ENCODE measurements around the gene ILRUN.
"Not testable (repeated sequence)": the region's sequence is repeated elsewhere in the genome, so short reads cannot be mapped to it uniquely, and the experiment has no call there.

The ILRUN gene

GRCh38 chr6:34665019-34665418, 31.5 kb downstream of the ILRUN start:
- no peak for DNase-seq (ENCODE audit: low spot score)

GRCh38 chr6:34664256-34664971, 32.2 kb downstream of the ILRUN start:
- no peak for DNase-seq (ENCODE audit: low spot score)

DNA sequence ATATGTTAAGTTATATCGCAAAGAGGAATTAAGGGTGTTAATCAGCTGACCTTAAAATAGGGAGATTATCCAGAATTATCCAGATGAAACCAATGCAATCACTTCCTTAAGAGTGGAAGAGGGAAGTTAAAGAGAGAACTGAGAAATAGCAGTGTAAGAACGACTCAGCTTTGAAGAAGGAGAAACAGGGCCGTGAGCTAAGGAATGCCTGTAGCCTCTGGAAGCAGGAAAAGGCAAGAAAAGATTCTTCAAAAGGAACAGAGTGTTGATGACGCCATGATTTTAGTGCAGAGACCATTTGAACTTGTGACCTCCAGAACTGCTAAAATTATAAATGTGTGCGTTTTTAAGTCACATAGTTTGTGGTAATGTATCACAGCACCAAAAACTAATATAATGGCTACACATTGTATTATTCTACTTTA, 32.7 kb downstream of the ILRUN start:
- DNase-seq (ENCODE audit: low spot score): no peak

DNA sequence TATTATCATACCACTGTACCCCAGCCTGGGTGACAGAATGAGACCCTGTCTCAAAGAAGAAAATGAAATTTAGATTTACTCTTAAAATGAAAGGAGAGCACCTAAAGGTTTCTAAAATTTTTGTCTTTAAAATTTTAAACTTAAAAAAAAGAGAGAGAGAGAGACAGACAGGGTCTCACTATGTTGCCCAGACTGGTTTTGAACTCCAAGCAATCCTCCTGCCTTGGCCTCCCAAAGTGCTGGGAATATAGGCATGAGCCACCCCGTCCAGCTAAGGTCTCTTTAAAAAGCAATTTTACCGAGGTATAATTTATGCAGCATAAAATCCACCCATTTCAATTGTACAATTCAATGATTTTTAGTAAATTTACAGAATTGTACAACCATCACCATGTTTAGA, 33.2 kb downstream of the ILRUN start:
- no peak for DNase-seq (ENCODE audit: low spot score)

- DNase-seq (ENCODE audit: low spot score): no peak
Measured at GRCh38 chr6:34661357-34661756, 35.2 kb downstream of the ILRUN start.

DNA sequence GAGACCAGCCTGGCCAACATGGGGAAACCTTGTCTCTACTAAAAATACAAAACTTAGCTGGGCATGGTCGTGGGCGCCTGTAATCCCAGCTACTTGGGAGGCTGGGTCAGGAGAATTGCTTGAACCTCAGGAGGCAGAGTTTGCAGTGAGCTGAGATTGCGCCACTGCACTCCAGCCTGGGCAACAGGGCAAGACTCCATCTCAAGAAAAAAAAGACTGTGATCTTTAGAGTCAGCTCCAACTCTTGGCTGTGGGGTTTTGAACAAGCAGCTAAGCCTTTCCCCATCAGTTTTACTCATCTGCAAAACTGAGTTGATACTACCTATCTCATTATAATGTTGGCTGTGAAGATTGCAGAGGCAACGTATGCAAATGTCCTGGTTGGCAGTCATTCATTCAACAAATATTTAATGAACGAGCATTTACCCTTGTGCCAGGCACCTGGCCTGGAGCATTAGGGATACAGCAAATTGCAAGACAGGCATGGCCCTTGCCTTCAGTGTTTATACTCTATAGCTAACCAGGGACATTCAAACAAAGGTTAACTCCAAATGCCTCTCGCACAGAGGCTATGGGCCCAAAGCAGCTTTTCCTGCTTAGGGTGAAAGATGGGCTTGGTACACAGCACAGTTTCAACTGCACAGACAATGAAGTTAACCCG, 37.8 kb downstream of the ILRUN start:
- no peak for DNase-seq (ENCODE audit: low spot score)

DNA sequence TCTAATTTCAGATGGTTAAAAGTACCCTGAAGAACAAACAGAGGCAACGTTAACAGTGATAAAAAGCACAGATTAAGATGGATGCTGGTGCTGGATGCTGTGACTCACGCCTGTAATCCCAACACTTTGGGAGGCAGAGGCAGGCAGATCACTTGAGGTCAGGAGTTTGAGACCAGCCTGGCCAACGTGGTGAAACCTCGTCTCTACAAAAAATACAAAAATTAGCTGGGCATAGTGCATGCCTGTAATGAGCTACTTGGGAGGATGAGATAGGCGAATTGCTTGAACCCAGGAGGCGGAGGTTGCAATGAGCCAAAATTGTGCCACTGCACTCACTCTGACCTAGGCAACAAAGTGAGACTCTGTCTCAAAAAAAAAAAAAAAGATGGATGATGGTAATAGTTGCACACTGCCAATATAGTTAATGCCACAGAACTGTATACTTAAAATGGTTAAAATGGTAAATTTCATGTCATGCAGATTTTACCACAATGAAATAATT, 38.5 kb downstream of the ILRUN start:
- not testable (repeated sequence) for DNase-seq (ENCODE audit: low spot score)

DNA sequence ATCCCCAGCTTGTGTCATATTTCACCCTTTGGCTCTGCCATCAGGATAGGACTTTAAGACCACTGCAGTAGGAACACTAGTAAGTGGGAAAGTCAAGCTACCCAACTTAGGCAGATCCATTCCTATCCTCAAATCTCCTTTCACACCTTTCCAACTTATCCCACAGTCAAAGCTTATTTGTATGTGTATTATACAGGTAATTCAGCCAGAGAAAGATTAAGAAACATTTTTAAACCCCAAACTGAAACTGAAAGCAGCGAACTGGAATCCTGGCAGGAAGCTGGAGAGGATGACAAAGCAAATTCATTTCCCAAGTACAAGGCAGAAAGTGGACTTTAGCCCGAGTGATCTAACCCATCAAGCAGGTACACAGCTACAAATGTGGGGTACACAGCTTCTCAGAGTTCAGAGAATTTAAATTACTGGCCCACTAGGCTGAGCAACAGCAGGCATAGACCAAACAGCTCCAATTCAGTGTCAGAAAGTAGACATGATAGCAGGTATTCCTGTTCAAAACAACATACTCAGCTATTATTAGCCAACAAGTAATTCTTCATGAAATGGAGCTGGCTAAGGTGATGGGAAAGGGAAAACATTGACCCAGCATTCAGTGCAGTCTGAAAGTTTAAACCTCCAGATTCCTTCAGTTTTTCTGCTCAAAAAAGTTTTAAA, 39.1 kb downstream of the ILRUN start:
- peak; percentile 16 for DNase-seq (ENCODE audit: low spot score)

DNA sequence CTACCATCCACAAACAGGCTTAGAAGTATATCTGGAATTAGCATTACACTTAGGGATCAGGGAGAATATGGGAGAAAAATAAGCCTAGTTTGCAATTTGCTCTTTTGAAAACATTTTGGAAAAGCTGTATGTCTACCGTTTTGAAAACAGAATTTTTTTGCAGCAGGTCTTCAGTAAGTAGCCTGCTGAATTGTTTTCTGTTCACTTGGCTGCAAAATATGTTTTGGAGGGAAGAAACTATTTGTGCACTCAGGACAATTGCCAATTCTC, 39.6 kb downstream of the ILRUN start:
- DNase-seq (ENCODE audit: low spot score): no peak

DNA sequence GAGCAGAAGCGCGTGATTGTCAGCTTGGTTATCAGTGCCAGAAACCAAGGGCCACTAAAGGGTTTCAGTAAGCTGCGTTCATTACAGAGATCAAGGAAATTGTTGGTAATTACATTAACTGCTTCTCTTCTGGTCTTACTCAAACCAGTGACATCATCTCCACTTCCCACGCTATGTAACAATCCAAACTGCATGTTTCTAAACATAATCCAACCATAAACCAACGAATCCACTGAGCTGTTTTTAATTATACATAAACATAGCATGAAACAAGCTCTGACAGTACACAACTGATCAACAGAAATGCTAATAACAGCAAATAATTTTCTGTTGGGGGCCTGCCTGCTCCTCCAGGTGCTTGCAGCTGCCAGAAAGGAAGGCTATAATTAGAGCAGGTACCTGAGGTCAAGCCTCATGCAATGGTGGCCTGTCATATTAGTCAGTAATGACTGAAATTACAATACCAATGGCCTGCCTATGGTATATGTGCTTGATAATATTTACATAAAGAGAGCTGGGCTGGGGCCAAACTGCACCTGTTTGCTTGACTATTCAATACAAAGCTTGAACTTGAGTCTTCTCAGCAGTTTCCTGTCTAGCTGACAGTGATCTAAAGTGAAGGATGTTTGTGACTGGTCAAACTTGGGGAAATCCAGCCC, 40.1 kb downstream of the ILRUN start:
- DNase-seq (ENCODE audit: low spot score): peak; percentile 87

- not testable (repeated sequence) for DNase-seq (ENCODE audit: low spot score)
Measured at GRCh38 chr6:34655876-34656377, 40.6 kb downstream of the ILRUN start.

DNA sequence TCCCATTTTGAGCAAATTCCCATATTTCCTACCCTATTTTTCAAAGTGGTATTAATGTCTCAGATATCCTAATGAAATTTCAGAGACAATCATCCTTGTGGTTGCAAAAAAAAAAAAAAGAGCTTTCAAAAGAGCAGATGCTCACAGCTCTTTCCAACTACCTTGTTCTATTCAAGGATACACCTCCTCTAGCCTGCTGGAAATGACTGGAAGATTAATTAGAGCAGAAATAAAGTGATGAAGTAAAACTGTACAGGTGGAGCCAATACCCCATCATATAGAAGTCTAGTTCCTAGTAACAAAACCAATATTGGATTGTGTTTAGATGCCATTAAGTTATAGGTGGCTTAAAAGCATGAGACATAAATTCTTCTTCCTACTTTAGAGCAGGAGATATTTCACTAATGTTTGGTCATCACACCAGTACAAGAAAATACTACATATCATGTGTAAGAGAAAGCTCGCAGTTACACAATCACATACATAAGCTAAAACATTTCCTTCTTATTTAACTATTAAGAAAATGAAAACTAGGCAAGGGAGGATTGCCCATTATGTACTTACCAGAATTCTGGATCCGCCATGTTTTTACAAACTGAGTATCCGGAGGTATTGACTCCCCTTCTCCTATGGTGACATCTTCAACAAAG, 42.4 kb downstream of the ILRUN start:
- no peak for DNase-seq (ENCODE audit: low spot score)

GRCh38 chr6:34652263-34652662, 44.3 kb downstream of the ILRUN start:
- no peak for DNase-seq (ENCODE audit: low spot score)

GRCh38 chr6:34650823-34651222, 45.7 kb downstream of the ILRUN start:
- no peak for DNase-seq (ENCODE audit: low spot score)

GRCh38 chr6:34650232-34650631, 46.3 kb downstream of the ILRUN start:
- DNase-seq (ENCODE audit: low spot score): not testable (repeated sequence)

DNA sequence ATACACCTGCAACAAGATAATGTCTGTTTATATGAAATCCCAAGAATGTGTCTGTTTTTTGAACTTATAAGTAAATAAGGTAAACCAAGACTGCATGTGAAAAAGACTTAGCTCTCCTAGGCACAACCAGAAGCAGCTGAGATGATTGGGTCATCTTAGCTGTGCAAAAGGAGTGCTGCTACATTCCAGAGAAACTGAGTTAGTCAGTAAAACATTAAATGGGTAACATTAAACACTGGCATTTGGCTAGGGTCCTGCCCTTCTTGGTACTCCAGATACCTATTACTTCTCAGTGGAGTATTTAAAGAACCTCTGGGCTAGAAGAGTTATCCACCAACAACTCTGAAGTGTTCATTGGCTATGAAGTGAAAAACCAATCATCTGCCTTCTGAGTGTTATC, 47.8 kb downstream of the ILRUN start:
- DNase-seq (ENCODE audit: low spot score): no peak

Small RNAs within 50 kb of the gene (small RNA-seq; reads per million reads assigned to genes)
- gene RN7SL200P: 0 reads per million in 2 experiments

Measured in SK-N-DZ (cell line).